Gastroesophageal sphincter (tissue), 4 donors: ENCODE results near the gene ABCA7. TPM values are rescaled to one million over a fixed set of nuclear protein-coding genes. Genes with fewer than 3 reads are reported as not detected.

Source experiments
- ATAC-seq: fragments of 150-250 bp; one replicate; pipeline ENCODE4 v1.9.1; 2016; ENCODE audit warnings: mild to moderate bottlenecking, moderate library complexity
- H3K27ac ChIP-seq, 4 donors: fragments of 200-600 bp; sonication (generic) in 3 of 4; 1 replicate in 3 of 4; 2 replicates in 1 of 4; pipeline ENCODE4 v1.5.1; 2016 to 2019
- H3K27me3 ChIP-seq: fragments of 200-600 bp; sonication (generic); one replicate; pipeline ENCODE4 v1.5.1; 2019
- H3K36me3 ChIP-seq, 2 donors: fragments of 200-600 bp; sonication (generic); one replicate each; pipeline ENCODE4 v1.5.1; 2019; ENCODE audit warnings: control low read depth in 1 of 2
- H3K4me1 ChIP-seq, 3 donors: fragments of 200-600 bp; sonication (generic); 1 replicate in 2 of 3; 2 replicates in 1 of 3; pipeline ENCODE4 v1.5.1; 2016 to 2019; ENCODE audit warnings: control low read depth in 2 of 3
- H3K4me3 ChIP-seq, 2 donors: fragments of 200-600 bp; sonication (generic); one replicate each; pipeline ENCODE4 v1.5.1; 2019; ENCODE audit warnings: mild to moderate bottlenecking in 1 of 2, moderate library complexity in 1 of 2
- H3K9me3 ChIP-seq, 3 donors: fragments of 200-600 bp; sonication (generic); one replicate each; pipeline ENCODE4 v1.5.1; 2017 to 2019; ENCODE audit warnings: control low read depth in 2 of 3
- EP300 ChIP-seq: sonication (generic); formaldehyde crosslinking; IDR thresholded peaks from one replicate; pipeline ENCODE4 v1.6.1; 2017; ENCODE audit warnings: antibody characterized with exemption, mild to moderate bottlenecking
- POLR2A ChIP-seq, 2 donors: fragments of 450-650 bp; IDR thresholded peaks; one replicate each; pipeline ENCODE4 v1.6.1; 2017; ENCODE audit warnings: antibody characterized with exemption in 2 of 2, mild to moderate bottlenecking in 2 of 2, moderate library complexity in 1 of 2
- POLR2AphosphoS5 ChIP-seq: sonication (generic); formaldehyde crosslinking; IDR thresholded peaks from one replicate; pipeline ENCODE4 v1.6.1; 2017; ENCODE audit warnings: antibody characterized with exemption
- WGBS, 2 donors: methylation state at CpG; one replicate each; pipeline ENCODE4 v1.1.5; 2018; ENCODE audit warnings: low coverage in 1 of 2; 5-methylcytosine and 5-hydroxymethylcytosine counted together
- total RNA-seq, 4 donors: library from RNA; depleted of rRNA; stranded (reverse); fragments of >200 nt; gene quantifications; one replicate each; pipeline ENCODE4 v1.1.0, GENCODE V29; 2016
- TF ChIP-seq, protein P1 (sequence below), 4 experiments: fragments of 200-600 bp in 2 of 4; fragments of 450-650 bp in 2 of 4; sonication (generic) in 1 of 4; IDR thresholded peaks; one replicate each; pipeline ENCODE4 v1.5.1; 2017 to 2019; ENCODE audit warnings: antibody characterized with exemption in 4 of 4, mild to moderate bottlenecking in 2 of 4, moderate library complexity in 2 of 4

Gene ABCA7
- total RNA-seq, 4 donors from 2014 or later = 3.9 to 14.3 (median 6.4) TPM

DNA sequence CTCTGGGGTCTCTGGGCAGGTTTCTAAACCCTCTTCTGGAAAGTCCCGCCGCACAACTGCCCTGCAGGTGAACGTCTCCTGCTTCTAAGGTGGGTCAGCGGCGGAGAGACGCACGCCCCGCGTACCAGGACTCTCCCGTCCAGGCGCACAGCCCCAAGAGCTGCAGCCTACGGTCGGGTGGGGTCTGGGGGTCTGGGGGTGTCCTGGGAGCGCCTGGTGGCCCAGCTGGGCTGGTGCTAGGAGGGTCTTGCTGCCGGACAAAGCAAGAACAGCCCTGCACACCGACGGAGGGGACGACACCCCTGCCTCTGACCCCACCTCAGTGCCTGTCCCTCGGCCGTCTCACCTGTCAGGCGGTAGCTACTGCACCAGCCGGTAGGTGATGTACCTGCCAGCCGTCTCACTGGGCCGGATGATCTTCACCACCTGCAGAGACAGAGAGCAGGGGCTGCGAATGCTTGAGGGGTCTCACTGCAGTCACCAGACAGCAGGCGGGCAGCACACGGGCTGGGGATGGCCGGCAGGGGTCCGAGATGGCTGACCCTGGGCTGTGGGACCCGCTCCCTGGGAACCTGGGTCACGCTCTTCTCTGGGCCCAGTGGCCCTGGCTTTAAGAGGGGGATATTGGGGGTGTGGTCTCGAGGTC is 49.3 kb downstream of the ABCA7 start:
- Histone ChIP-seq H3K36me3 (peaks cover 0 to 83% of the 10 kb centered on the region in 2 donors), H3K27me3 (peaks cover 3% of the 10 kb centered on the region), H3K4me1 (peaks cover 0 to 51% (median 30%) of the 10 kb centered on the region in 3 donors), H3K4me3 (no peak overlapping the region), H3K9me3 (no peaks in the 10 kb centered on the region), H3K27ac (peak overlapping the region in 2 of 4 donors; percentile 61 to 65)
- ATAC-seq = no peak
- WGBS, 2 donors = no CpG with 5 or more reads among the region's 32 CpGs
- TF ChIP-seq, protein P1, sequence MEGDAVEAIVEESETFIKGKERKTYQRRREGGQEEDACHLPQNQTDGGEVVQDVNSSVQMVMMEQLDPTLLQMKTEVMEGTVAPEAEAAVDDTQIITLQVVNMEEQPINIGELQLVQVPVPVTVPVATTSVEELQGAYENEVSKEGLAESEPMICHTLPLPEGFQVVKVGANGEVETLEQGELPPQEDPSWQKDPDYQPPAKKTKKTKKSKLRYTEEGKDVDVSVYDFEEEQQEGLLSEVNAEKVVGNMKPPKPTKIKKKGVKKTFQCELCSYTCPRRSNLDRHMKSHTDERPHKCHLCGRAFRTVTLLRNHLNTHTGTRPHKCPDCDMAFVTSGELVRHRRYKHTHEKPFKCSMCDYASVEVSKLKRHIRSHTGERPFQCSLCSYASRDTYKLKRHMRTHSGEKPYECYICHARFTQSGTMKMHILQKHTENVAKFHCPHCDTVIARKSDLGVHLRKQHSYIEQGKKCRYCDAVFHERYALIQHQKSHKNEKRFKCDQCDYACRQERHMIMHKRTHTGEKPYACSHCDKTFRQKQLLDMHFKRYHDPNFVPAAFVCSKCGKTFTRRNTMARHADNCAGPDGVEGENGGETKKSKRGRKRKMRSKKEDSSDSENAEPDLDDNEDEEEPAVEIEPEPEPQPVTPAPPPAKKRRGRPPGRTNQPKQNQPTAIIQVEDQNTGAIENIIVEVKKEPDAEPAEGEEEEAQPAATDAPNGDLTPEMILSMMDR (IDR thresholded peaks at IDR 0.05) = no peak
- TF ChIP-seq POLR2A (IDR thresholded peaks at IDR 0.05) (no peak), EP300 (no peak), POLR2AphosphoS5 (no peak)

DNA sequence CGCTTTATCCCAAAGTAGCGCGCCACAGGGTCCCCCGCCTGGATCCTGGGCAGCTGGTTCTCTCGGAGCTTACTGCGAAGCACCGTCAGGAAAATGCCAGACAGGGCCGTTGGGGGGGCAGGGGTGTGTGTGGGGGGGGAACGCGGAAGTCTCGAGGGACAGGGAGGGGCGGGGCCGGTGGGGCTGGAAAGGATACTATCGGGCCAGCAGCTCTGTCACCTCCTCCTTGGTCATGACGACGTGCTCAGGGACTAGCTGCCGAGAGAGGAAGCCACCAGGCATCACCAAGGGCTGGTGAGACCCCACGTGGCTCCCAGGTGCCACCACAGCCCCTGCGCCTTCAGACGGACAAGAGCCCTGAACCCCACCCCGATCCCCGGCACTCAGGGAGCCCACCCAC is 50.0 kb downstream of the ABCA7 start:
- TF ChIP-seq, protein P1 (IDR thresholded peaks at IDR 0.05) = no peak
- TF ChIP-seq EP300 (no peak), POLR2A (IDR thresholded peaks at IDR 0.05) (no peak), POLR2AphosphoS5 (no peak)
- H3K9me3 ChIP-seq = no peaks in the 10 kb centered on the region
- H3K4me3 ChIP-seq = no peak overlapping the region
- no peaks in the 10 kb centered on the region for H3K27me3 ChIP-seq
- no peak overlapping the region for H3K27ac ChIP-seq
- WGBS, 2 donors = 78% methylated on average over 3 of the region's 22 CpGs; no CpG with 5 or more reads in 1 of the 2 donors
- ATAC-seq = no peak
- peaks cover 0 to 83% of the 10 kb centered on the region in 2 donors for H3K36me3 ChIP-seq
- peaks cover 0 to 56% (median 31%) of the 10 kb centered on the region in 3 donors for H3K4me1 ChIP-seq

DNA sequence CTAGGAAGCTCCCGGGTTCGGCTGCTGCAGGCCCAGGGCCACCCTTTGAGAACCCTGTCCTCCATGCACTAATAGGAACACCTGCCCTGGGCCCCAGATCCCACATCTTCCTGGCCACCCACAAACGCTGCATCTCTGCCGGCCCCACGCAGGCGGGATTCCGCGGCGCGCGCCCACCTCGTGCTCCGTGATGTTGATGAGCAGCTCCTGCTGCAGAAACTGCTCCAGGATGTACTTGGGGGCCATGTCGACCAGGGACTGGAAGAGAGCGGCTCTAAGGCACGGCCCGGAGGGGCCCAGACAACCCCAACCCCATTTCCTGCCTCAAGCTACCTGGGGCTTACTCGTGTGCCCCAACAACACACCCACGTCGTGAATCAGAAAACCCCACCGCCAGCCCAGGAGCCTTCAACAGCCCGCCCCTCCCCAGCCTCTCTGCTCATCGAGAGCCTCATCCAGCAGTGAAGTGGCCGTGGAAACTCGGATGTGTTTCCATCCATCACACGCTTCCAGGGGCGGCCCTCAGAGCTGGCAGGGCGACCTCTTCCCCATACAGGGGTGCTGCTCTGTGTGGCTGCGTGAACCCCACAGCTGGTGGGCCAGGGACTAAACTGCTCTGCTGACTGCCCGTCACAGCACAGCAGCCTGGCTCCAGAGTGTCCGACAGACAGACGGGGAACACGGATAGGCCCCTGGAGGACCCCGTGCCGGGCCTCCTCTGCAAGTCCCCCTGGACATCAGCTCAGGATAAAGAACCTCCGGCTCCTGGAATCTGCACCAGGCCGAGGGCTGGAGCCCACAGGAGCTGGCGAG is 51.0 kb downstream of the ABCA7 start:
- peaks cover 0 to 62% (median 31%) of the 10 kb centered on the region in 3 donors for H3K4me1 ChIP-seq
- H3K27me3 ChIP-seq = no peaks in the 10 kb centered on the region
- TF ChIP-seq POLR2A (IDR thresholded peaks at IDR 0.05) (no peak), EP300 (no peak), POLR2AphosphoS5 (no peak)
- TF ChIP-seq, protein P1 (IDR thresholded peaks at IDR 0.05) = no peak
- no peak for ATAC-seq
- no CpG with 5 or more reads among the region's 38 CpGs for WGBS, 2 donors
- no peak overlapping the region for H3K4me3 ChIP-seq
- no peak overlapping the region for H3K27ac ChIP-seq
- no peaks in the 10 kb centered on the region for H3K9me3 ChIP-seq
- peaks cover 0 to 79% of the 10 kb centered on the region in 2 donors for H3K36me3 ChIP-seq

DNA sequence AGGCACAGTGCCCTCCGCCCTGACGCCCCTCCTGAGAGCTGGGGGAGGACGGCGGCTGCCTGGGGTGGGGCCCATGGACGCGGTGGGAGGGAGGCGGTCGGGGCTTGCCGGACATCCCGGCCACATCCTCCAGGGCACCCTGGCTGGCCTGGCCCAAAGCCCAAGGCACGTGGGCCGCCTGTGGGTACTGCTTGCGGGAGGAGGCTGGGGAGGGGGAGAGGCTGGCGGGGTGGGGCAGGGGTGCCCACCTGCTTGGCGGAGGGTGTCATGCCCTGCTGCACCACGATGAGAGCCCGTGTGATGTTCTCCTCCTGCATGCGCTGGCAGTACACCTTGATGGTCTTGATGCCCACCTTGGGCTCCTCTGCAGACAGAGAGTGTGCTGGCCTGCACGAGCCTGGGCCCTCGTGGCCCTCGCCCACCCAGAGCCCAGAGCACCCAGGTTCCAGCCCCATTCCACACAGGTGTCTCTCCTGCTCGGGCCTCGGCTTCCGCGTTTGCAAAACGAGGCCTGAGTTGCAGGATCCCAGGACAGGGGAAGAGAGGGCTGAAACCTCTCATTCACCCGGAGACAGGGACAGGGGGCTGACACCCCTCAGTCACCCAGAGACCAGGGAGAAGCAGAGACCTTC is 51.8 kb downstream of the ABCA7 start:
- no peak overlapping the region for H3K27ac ChIP-seq
- ATAC-seq = no peak
- H3K27me3 ChIP-seq = no peaks in the 10 kb centered on the region
- WGBS, 2 donors = 90% methylated on average over 2 of the region's 27 CpGs; no CpG with 5 or more reads in 1 of the 2 donors
- H3K4me3 ChIP-seq = no peak overlapping the region
- H3K36me3 ChIP-seq = peaks cover 0 to 72% of the 10 kb centered on the region in 2 donors
- no peaks in the 10 kb centered on the region for H3K9me3 ChIP-seq
- H3K4me1 ChIP-seq = peaks cover 0 to 63% (median 31%) of the 10 kb centered on the region in 3 donors
- TF ChIP-seq POLR2A (IDR thresholded peaks at IDR 0.05) = no peak
- no peak for TF ChIP-seq POLR2AphosphoS5
- TF ChIP-seq, protein P1 (IDR thresholded peaks at IDR 0.05) = no peak
- no peak for TF ChIP-seq EP300
